Measurements from ENCODE around the gene NACC1. TPM values are rescaled to one million over a fixed set of nuclear protein-coding genes. Genes with fewer than 3 reads are reported as not detected.

NACC1 gene
- total RNA-seq, 1 experiment from 2014 or later = 237 TPM

GRCh38 chr19:13152974-13153568 is 35.0 kb downstream of the NACC1 start (continued):
- TF ChIP-seq HMGXB4 (CRISPR knock-in tag; IDR thresholded peaks at IDR 0.05) = peak; percentile 87
- TF ChIP-seq ELF4 (CRISPR knock-in tag; IDR thresholded peaks at IDR 0.05; ENCODE audit: low read depth) = peak; percentile 77; the same call in 1 of the 2 replicates
- 0 out of 2 replicates have a peak, but pooled peaks have one; percentile 3 for TF ChIP-seq IRF1 (CRISPR knock-in tag; IDR thresholded peaks at IDR 0.05)
- peak; percentile 41; the same call in 1 of the 2 replicates for TF ChIP-seq CDX4 (CRISPR knock-in tag; IDR thresholded peaks at IDR 0.05; ENCODE audit: borderline replicate concordance)
- no peak for TF ChIP-seq PRRX2 (CRISPR knock-in tag; IDR thresholded peaks at IDR 0.05)
- TF ChIP-seq SMAD3 (CRISPR knock-in tag; IDR thresholded peaks at IDR 0.05; ENCODE audit: borderline replicate concordance) = peak; percentile 90
- peak; percentile 76; the same call in 1 of the 2 replicates for TF ChIP-seq PREB (CRISPR knock-in tag; IDR thresholded peaks at IDR 0.05; ENCODE audit: borderline replicate concordance)
- no peak for TF ChIP-seq ZNF425 (CRISPR knock-in tag; conservative IDR thresholded peaks at IDR 0.05)
- peak; percentile 54; the same call in 1 of the 2 replicates for TF ChIP-seq ZNF671 (CRISPR knock-in tag; IDR thresholded peaks at IDR 0.05)
- TF ChIP-seq ZNF219 (CRISPR knock-in tag; IDR thresholded peaks at IDR 0.05; ENCODE audit: borderline replicate concordance) = peak; percentile 95; the same call in 1 of the 2 replicates
- peak; percentile 68 for TF ChIP-seq PRDM15 (CRISPR knock-in tag; IDR thresholded peaks at IDR 0.05)
- TF ChIP-seq ZNF423 (CRISPR knock-in tag; IDR thresholded peaks at IDR 0.05) = no peak
- TF ChIP-seq USF2 (CRISPR knock-in tag; IDR thresholded peaks at IDR 0.05) = no peak
- peak; percentile 94 for TF ChIP-seq FOXP1 (CRISPR knock-in tag; IDR thresholded peaks at IDR 0.05; ENCODE audit: borderline replicate concordance)
- TF ChIP-seq NR2C2 (CRISPR knock-in tag; IDR thresholded peaks at IDR 0.05) = no peak
- TF ChIP-seq ZNF396 (CRISPR knock-in tag; IDR thresholded peaks at IDR 0.05; ENCODE audit: borderline replicate concordance) = no peak
- TF ChIP-seq JUN (CRISPR knock-in tag; IDR thresholded peaks at IDR 0.05) = peak; percentile 92
- no peak for TF ChIP-seq ERG (CRISPR knock-in tag; IDR thresholded peaks at IDR 0.05)
- TF ChIP-seq ZNF512 (CRISPR knock-in tag; IDR thresholded peaks at IDR 0.05; ENCODE audit: borderline replicate concordance) = no peak
- TF ChIP-seq KAT7 (CRISPR knock-in tag; IDR thresholded peaks at IDR 0.05; ENCODE audit: borderline replicate concordance) = no peak; the same call in none of the 2 replicates
- 0 out of 2 replicates have a peak, but pooled peaks have one; percentile 80 for TF ChIP-seq ATF1 (CRISPR knock-in tag; IDR thresholded peaks at IDR 0.05)
- TF ChIP-seq ZNF317 (CRISPR knock-in tag; IDR thresholded peaks at IDR 0.05; ENCODE audit: borderline replicate concordance, low read depth) = no peak
- TF ChIP-seq NFYB (CRISPR knock-in tag; conservative IDR thresholded peaks at IDR 0.05; ENCODE audit: low read depth) = no peak; the same call in 1 of the 2 replicates
